ENCODE results near the gene ACAT2.
A peak's percentile ranks its signal among the peaks of the same experiment; 100 is the strongest.
"Not testable (repeated sequence)": the region's sequence is repeated elsewhere in the genome, so short reads cannot be mapped to it uniquely, and the experiment has no call there.

ACAT2 gene

GRCh38 chr6:159808647-159809046, 46.8 kb downstream of the ACAT2 start:
- DNase-seq, result peak in 10 of 51 donors; percentile 8 to 57 (median 26)

- DNase-seq, result no peak
These were observed 47.3 kb downstream of the ACAT2 start for GRCh38 chr6:159809149-159809548.

- no peak for DNase-seq
These were observed 51.9 kb downstream of the ACAT2 start for GRCh38 chr6:159813781-159814180.

- DNase-seq, result no peak
These were observed 53.6 kb downstream of the ACAT2 start for GRCh38 chr6:159815410-159815809.

GRCh38 chr6:159816775-159817174, 54.9 kb downstream of the ACAT2 start:
- DNase-seq, result not testable (repeated sequence)

- DNase-seq, result no peak
These were observed 56.3 kb downstream of the ACAT2 start for GRCh38 chr6:159817951-159818739.

GRCh38 chr6:159819098-159819497, 57.3 kb downstream of the ACAT2 start:
- DNase-seq, result no peak

- DNase-seq, result no peak
These were observed 58.2 kb downstream of the ACAT2 start for GRCh38 chr6:159819932-159820640.

GRCh38 chr6:159821122-159821521, 59.3 kb downstream of the ACAT2 start:
- no peak for DNase-seq

GRCh38 chr6:159821726-159822125, 59.9 kb downstream of the ACAT2 start:
- no peak for DNase-seq

- no peak for DNase-seq
These were observed 62.1 kb downstream of the ACAT2 start for GRCh38 chr6:159823953-159824352.

GRCh38 chr6:159824690-159825089, 62.8 kb downstream of the ACAT2 start:
- not testable (repeated sequence) for DNase-seq

GRCh38 chr6:159826004-159826403, 64.2 kb downstream of the ACAT2 start:
- no peak for DNase-seq

GRCh38 chr6:159826968-159827647, 65.3 kb downstream of the ACAT2 start:
- no peak for DNase-seq

- DNase-seq, result no peak
These were observed 66.2 kb downstream of the ACAT2 start for GRCh38 chr6:159828074-159828473.
